Activated CD8-positive, alpha-beta T cell treated with anti-CD3 and anti-CD28 coated beads, Interleukin-2, amount 10 ng/mL, durations not matched to agents 7 days and 5 days (primary cell): ENCODE measurements around the gene MIER3. TPM values are rescaled to one million over a fixed set of nuclear protein-coding genes. Genes with fewer than 3 reads are reported as not detected.
A peak's percentile ranks its signal among the peaks of the same experiment; 100 is the strongest.

ENCODE experiments used
- ATAC-seq: fragments of 150-1000 bp; cut with Tn5 transposase; one replicate; pipeline ENCODE4 v1.10.0; 2021; ENCODE audit warnings: moderate library complexity
- CTCF ChIA-PET: fragments of 350-600 bp; sonication (Branson Sonifier 250); formaldehyde crosslinking; loops from one replicate; lab custom pipeline; 2021; ENCODE audit warnings: antibody characterized with exemption; lab: Charles Lee
- POLR2A ChIA-PET: fragments of 350-600 bp; sonication (Branson Sonifier 250); formaldehyde crosslinking; loops from one replicate; lab custom pipeline; 2021; ENCODE audit warnings: antibody characterized with exemption; lab: Charles Lee
- DNase-seq: peaks from one replicate; pipeline ENCODE4 v3.0.0-alpha.2; 2020
- H3K27ac Mint-ChIP-seq: one replicate; pipeline ENCODE4 v1.8.0; 2021; ENCODE audit warnings: mild to moderate bottlenecking, mixed read lengths
- H3K27me3 Mint-ChIP-seq: one replicate; pipeline ENCODE4 v1.8.0; 2021; ENCODE audit warnings: low read depth, mixed read lengths
- H3K36me3 Mint-ChIP-seq: one replicate; pipeline ENCODE4 v1.8.0; 2021; ENCODE audit warnings: low read depth, mixed read lengths
- H3K4me1 Mint-ChIP-seq: one replicate; pipeline ENCODE4 v1.8.0; 2021; ENCODE audit warnings: low read depth, mixed read lengths
- H3K4me3 Mint-ChIP-seq: one replicate; pipeline ENCODE4 v1.8.0; 2021; ENCODE audit warnings: mild to moderate bottlenecking, mixed read lengths
- H3K9me3 Mint-ChIP-seq: one replicate; pipeline ENCODE4 v1.8.0; 2022; ENCODE audit warnings: mixed read lengths; ENCODE audit not compliant: insufficient read depth
- total RNA-seq, 2 experiments: library from RNA; stranded (reverse); gene quantifications; one replicate each; pipeline ENCODE4 v1.2.3, GENCODE V29; 2021

Gene MIER3
- total RNA-seq, 2 experiments from 2014 or later = 22.5 to 24.1 TPM

GRCh38 chr5:56959326-56959725, 7.4 kb upstream of the MIER3 start:
- H3K4me1 Mint-ChIP-seq = no peaks in the 10 kb centered on the region
- CTCF ChIA-PET = no interaction called here

GRCh38 chr5:56958595-56958994, 6.7 kb upstream of the MIER3 start:
- no peaks in the 10 kb centered on the region for H3K4me1 Mint-ChIP-seq
- POLR2A ChIA-PET = no interaction called here
- peaks cover 42% of the 10 kb centered on the region for H3K27me3 Mint-ChIP-seq
- H3K9me3 Mint-ChIP-seq = no peaks in the 10 kb centered on the region
- DNase-seq (no peak), ATAC-seq (no peak)
- no peak overlapping the region for H3K4me3 Mint-ChIP-seq
- no peak overlapping the region for H3K27ac Mint-ChIP-seq
- CTCF ChIA-PET = no interaction called here
- H3K36me3 Mint-ChIP-seq = no peaks in the 10 kb centered on the region

More at GRCh38 chr5:56959326-56959725, 7.4 kb upstream of the MIER3 start:
- Mint-ChIP-seq H3K9me3 (no peaks in the 10 kb centered on the region), H3K27ac (no peak overlapping the region), H3K36me3 (no peaks in the 10 kb centered on the region), H3K27me3 (peaks cover 39% of the 10 kb centered on the region), H3K4me3 (no peak overlapping the region)
- POLR2A ChIA-PET = no interaction called here
- ATAC-seq (no peak), DNase-seq (no peak)

DNA sequence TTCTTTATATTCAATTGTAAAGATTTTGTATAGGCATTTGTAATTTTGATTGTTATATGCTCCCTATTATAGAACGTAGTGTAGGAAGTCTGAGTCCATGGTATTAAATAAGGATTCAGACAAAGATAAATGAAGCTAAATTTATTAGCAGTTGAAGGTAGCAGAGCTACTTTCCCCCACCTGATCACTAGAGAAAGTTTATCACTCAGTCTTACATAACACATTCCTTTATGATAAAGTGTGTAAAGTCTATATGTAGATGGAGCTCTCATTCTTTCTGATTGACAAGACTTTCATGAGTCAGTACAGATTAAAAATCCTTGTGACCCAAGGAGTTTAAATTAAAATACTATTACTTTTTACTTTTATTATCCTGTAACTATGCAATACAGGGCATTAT, 2.3 kb upstream of the MIER3 start:
- H3K9me3 Mint-ChIP-seq = no peaks in the 10 kb centered on the region
- H3K4me1 Mint-ChIP-seq = peaks cover 24% of the 10 kb centered on the region
- peaks cover 33% of the 10 kb centered on the region for H3K27me3 Mint-ChIP-seq
- H3K4me3 Mint-ChIP-seq = no peak overlapping the region
- POLR2A ChIA-PET = interaction anchor here (0.9 kb wide), 1 partner anchor 44 kb away, joined by 3 read pairs; no protein-coding TSS in a partner anchor
- ATAC-seq = no peak
- H3K27ac Mint-ChIP-seq = no peak overlapping the region
- H3K36me3 Mint-ChIP-seq = peaks cover 6% of the 10 kb centered on the region
- CTCF ChIA-PET = interaction anchor here (0.6 to 2.6 kb wide), 4 partner anchors 15 to 642 kb away, joined by 3 to 17 read pairs (median 4); no protein-coding TSS in a partner anchor
- no peak for DNase-seq

GRCh38 chr5:56951126-56951945, 587 bp downstream of the MIER3 start:
- Mint-ChIP-seq H3K4me1 (peaks cover 24% of the 10 kb centered on the region), H3K36me3 (peaks cover 12% of the 10 kb centered on the region), H3K27ac (peak overlapping the region; percentile 83), H3K4me3 (peak overlapping the region; percentile 98), H3K27me3 (peaks cover 19% of the 10 kb centered on the region), H3K9me3 (no peaks in the 10 kb centered on the region)
- POLR2A ChIA-PET = interaction anchor here (0.9 to 2.1 kb wide), 3 partner anchors 41 to 222 kb away, joined by 3 to 12 read pairs (median 4); partner anchors contain the start of gene GPBP1
- ATAC-seq = peak; percentile 57
- peak; percentile 22 for DNase-seq
- CTCF ChIA-PET = interaction anchor here (1.2 to 4.3 kb wide), 4 partner anchors 9 to 268 kb away, joined by 4 to 31 read pairs (median 4); no protein-coding TSS in a partner anchor

GRCh38 chr5:56950626-56951125, 1.2 kb downstream of the MIER3 start:
- CTCF ChIA-PET = interaction anchor here (1.2 to 4.3 kb wide), 4 partner anchors 9 to 269 kb away, joined by 4 to 31 read pairs (median 4); no protein-coding TSS in a partner anchor
- POLR2A ChIA-PET = interaction anchor here (0.9 to 2.1 kb wide), 3 partner anchors 40 to 223 kb away, joined by 3 to 12 read pairs (median 4); partner anchors contain the start of gene GPBP1
- H3K4me3 Mint-ChIP-seq = peak overlapping the region; percentile 98
- H3K9me3 Mint-ChIP-seq = no peaks in the 10 kb centered on the region
- H3K36me3 Mint-ChIP-seq = peaks cover 18% of the 10 kb centered on the region
- H3K27ac Mint-ChIP-seq = peak overlapping the region; percentile 83
- H3K27me3 Mint-ChIP-seq = peaks cover 17% of the 10 kb centered on the region
- ATAC-seq (peak; percentile 59), DNase-seq (peak; percentile 68)
- peaks cover 24% of the 10 kb centered on the region for H3K4me1 Mint-ChIP-seq

GRCh38 chr5:56947052-56947451, 4.9 kb downstream of the MIER3 start:
- no peak for ATAC-seq
- Mint-ChIP-seq H3K4me3 (no peak overlapping the region), H3K36me3 (peaks cover 39% of the 10 kb centered on the region), H3K9me3 (no peaks in the 10 kb centered on the region), H3K27ac (no peak overlapping the region), H3K27me3 (no peaks in the 10 kb centered on the region), H3K4me1 (peaks cover 17% of the 10 kb centered on the region)
- ChIA-PET CTCF (no interaction called here), POLR2A (no interaction called here)
- DNase-seq = no peak

GRCh38 chr5:56941981-56942380, 9.9 kb downstream of the MIER3 start:
- Mint-ChIP-seq H3K9me3 (no peaks in the 10 kb centered on the region), H3K36me3 (peaks cover 52% of the 10 kb centered on the region), H3K27ac (no peak overlapping the region), H3K4me3 (no peak overlapping the region), H3K27me3 (no peaks in the 10 kb centered on the region), H3K4me1 (no peaks in the 10 kb centered on the region)
- DNase-seq = no peak
- ChIA-PET CTCF (interaction anchor here (0.9 kb wide), 1 partner anchor 9 kb away, joined by 4 read pairs; no protein-coding TSS in a partner anchor), POLR2A (no interaction called here)
- ATAC-seq = no peak

GRCh38 chr5:56938858-56939257, 13.1 kb downstream of the MIER3 start:
- ATAC-seq = no peak
- H3K36me3 Mint-ChIP-seq = peaks cover 61% of the 10 kb centered on the region
- no peak overlapping the region for H3K27ac Mint-ChIP-seq
- ChIA-PET CTCF (no interaction called here), POLR2A (no interaction called here)
- H3K9me3 Mint-ChIP-seq = no peaks in the 10 kb centered on the region
- no peak overlapping the region for H3K4me3 Mint-ChIP-seq
- H3K27me3 Mint-ChIP-seq = no peaks in the 10 kb centered on the region
- DNase-seq = no peak
- H3K4me1 Mint-ChIP-seq = peaks cover 3% of the 10 kb centered on the region

DNA sequence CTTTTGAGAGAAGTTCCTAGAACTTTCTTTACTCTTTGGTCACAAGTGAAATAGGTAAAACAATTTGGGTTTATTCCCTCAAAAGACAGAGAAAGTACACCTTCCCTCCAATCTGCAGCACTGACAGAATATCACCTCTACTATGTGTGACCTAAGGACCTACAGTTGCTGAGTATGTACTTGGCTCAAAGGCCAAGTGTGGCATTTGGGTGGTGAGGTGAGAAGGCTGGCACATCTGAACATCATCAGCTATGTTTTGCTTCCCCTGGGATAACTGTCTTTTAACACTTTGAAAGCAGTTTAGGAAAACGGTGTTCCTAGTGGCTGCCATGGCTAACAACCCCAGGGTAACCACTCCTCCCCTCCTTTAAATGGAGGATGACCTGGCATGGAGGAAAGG, 17.6 kb downstream of the MIER3 start:
- Mint-ChIP-seq H3K36me3 (peaks cover 49% of the 10 kb centered on the region), H3K4me3 (no peak overlapping the region), H3K27ac (no peak overlapping the region), H3K9me3 (no peaks in the 10 kb centered on the region), H3K27me3 (no peaks in the 10 kb centered on the region), H3K4me1 (peaks cover 3% of the 10 kb centered on the region)
- ChIA-PET CTCF (interaction anchor here (1.7 kb wide), 1 partner anchor 204 kb away, joined by 4 read pairs; no protein-coding TSS in a partner anchor), POLR2A (no interaction called here)
- ATAC-seq (no peak), DNase-seq (no peak)

GRCh38 chr5:56922922-56923321, 29.0 kb downstream of the MIER3 start:
- ATAC-seq (no peak), DNase-seq (no peak)
- Mint-ChIP-seq H3K27ac (no peak overlapping the region), H3K4me3 (no peak overlapping the region), H3K36me3 (peaks cover 46% of the 10 kb centered on the region), H3K4me1 (peaks cover 7% of the 10 kb centered on the region), H3K9me3 (no peaks in the 10 kb centered on the region), H3K27me3 (no peaks in the 10 kb centered on the region)
- ChIA-PET CTCF (interaction anchor here (1.0 to 1.2 kb wide), 2 partner anchors 8 to 13 kb away, joined by 3 to 5 read pairs; no protein-coding TSS in a partner anchor), POLR2A (no interaction called here)

DNA sequence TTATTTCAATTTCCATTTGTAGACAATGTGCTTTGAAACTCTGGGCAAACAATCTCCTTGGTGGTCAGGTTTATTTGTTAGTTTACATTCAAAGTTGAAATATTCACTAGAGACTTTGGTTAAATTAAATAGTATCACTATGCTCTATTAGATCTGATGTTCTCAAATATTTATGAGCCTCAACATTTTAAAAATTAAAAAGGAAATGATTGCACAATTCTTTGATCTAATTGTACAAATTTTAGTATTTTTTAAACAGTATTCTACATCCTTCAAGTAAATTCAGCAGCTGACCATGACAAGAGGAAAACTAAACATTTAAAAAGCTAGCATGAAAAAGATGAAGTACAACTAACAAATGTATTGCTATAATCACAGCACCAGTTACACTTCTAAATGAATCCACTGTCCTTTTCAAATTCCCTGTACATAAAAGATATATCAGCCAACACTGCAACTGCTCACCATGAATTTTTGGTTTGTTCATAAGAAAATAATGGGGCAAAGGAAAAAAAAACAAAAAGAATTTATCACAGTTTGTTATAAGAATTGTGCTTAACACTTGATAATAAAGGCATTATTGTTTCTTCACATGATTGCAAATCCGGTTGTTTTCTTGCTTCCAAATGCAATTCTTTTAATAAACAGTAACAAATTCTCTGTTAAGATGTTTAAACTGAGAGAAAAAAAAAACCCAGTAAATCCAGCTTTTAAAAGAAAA, 31.8 kb downstream of the MIER3 start:
- H3K4me1 Mint-ChIP-seq = peaks cover 7% of the 10 kb centered on the region
- no peak overlapping the region for H3K27ac Mint-ChIP-seq
- H3K9me3 Mint-ChIP-seq = no peaks in the 10 kb centered on the region
- ATAC-seq = no peak
- no peak for DNase-seq
- peaks cover 31% of the 10 kb centered on the region for H3K36me3 Mint-ChIP-seq
- CTCF ChIA-PET = interaction anchor here (1.0 to 2.2 kb wide), 2 partner anchors 11 to 218 kb away, joined by 3 to 10 read pairs; partner anchors contain the start of gene SETD9
- POLR2A ChIA-PET = no interaction called here
- H3K27me3 Mint-ChIP-seq = no peaks in the 10 kb centered on the region
- no peak overlapping the region for H3K4me3 Mint-ChIP-seq
